ENCODE measurements around the gene MYL6B.
A peak's percentile ranks its signal among the peaks of the same experiment; 100 is the strongest.
"Not testable (repeated sequence)": the region's sequence is repeated elsewhere in the genome, so short reads cannot be mapped to it uniquely, and the experiment has no call there.

MYL6B gene

GRCh38 chr12:56186957-56187356 lies 34.6 kb downstream of the MYL6B start:
- DNase-seq = no peak

GRCh38 chr12:56188131-56188777 lies 35.9 kb downstream of the MYL6B start:
- DNase-seq = no peak

- no peak for DNase-seq
Measured at GRCh38 chr12:56188778-56189098, 36.4 kb downstream of the MYL6B start.

GRCh38 chr12:56189099-56189917 lies 36.9 kb downstream of the MYL6B start, which contains the start of gene SMARCC2:
TSS of gene SMARCC2 (minus strand) at chr12:56189483. CDS start at chr12:56189461, 22 bp downstream.
- peak; percentile 84 for DNase-seq

- peak; percentile 84 for DNase-seq
Measured at GRCh38 chr12:56189918-56190694, 37.7 kb downstream of the MYL6B start.

- DNase-seq = no peak
Measured at GRCh38 chr12:56190695-56191155, 38.3 kb downstream of the MYL6B start.

GRCh38 chr12:56192582-56192981 lies 40.2 kb downstream of the MYL6B start:
- no peak for DNase-seq

GRCh38 chr12:56193025-56193578 lies 40.7 kb downstream of the MYL6B start:
- DNase-seq = peak; percentile 60

- not testable (repeated sequence) for DNase-seq
Measured at GRCh38 chr12:56196818-56197550, 44.6 kb downstream of the MYL6B start.

GRCh38 chr12:56197921-56198635 lies 45.7 kb downstream of the MYL6B start:
- DNase-seq = no peak

GRCh38 chr12:56198836-56199235 lies 46.4 kb downstream of the MYL6B start:
- DNase-seq = no peak

GRCh38 chr12:56202366-56202765 lies 50.0 kb downstream of the MYL6B start:
- no peak for DNase-seq

GRCh38 chr12:56202838-56203237 lies 50.5 kb downstream of the MYL6B start:
- no peak for DNase-seq

GRCh38 chr12:56204275-56204674 lies 51.9 kb downstream of the MYL6B start:
- DNase-seq = no peak

- DNase-seq = no peak
Measured at GRCh38 chr12:56205445-56205844, 53.1 kb downstream of the MYL6B start.

- peak; percentile 37 for DNase-seq
Measured at GRCh38 chr12:56206452-56207166, 54.2 kb downstream of the MYL6B start.
